Adipose tissue (tissue), 3 donors: ENCODE results near the gene PTPN12. TPM values are rescaled to one million over a fixed set of nuclear protein-coding genes. Genes with fewer than 3 reads are reported as not detected.

Experiments used
- H3K27ac ChIP-seq: one replicate; pipeline ENCODE4 v1.5.1; 2013; ENCODE audit warnings: low read depth, low read length
- WGBS, 3 donors: extraction: QIAGEN DNeasy Blood & Tissue Kit; methylation state at CpG; one replicate each; pipeline ENCODE4 v1.1.7; 2013; 5-methylcytosine and 5-hydroxymethylcytosine counted together
- polyA plus RNA-seq, 3 donors: library from polyadenylated mRNA; stranded (reverse); fragments of 200-250 nt; gene quantifications; one replicate each; pipeline ENCODE4 v1.2.3, GENCODE V29; 2013
- donor health status: healthy with polysubstance abuse.
- donor health status: Bipolar disorder and iron deficiency.
- donor health status: healthy.

The PTPN12 gene
- polyA plus RNA-seq, 3 donors, result 16.8 to 81.0 (median 60.3) TPM

GRCh38 chr7:77569514-77570232 lies 32.6 kb downstream of the PTPN12 start:
- whole genome bisulfite sequencing, 3 donors, result 85 to 90% (median 86%) methylated on average over 8 of the region's 8 CpGs
- H3K27ac ChIP-seq, result no peak overlapping the region

- 74 to 89% (median 76%) methylated on average over 3 of the region's 3 CpGs for WGBS, 3 donors
- H3K27ac ChIP-seq, result no peak overlapping the region
These were observed 33.4 kb downstream of the PTPN12 start for GRCh38 chr7:77570330-77571011.

- H3K27ac ChIP-seq, result no peak overlapping the region
- 72 to 86% (median 83%) methylated on average over 6 of the region's 6 CpGs for WGBS, 3 donors
These were observed 34.7 kb downstream of the PTPN12 start for GRCh38 chr7:77571801-77572200.

GRCh38 chr7:77575187-77575586 lies 38.1 kb downstream of the PTPN12 start:
- no peak overlapping the region for H3K27ac ChIP-seq
- 74 to 90% (median 88%) methylated on average over 7 of the region's 7 CpGs for WGBS, 3 donors

GRCh38 chr7:77576856-77577255 lies 39.8 kb downstream of the PTPN12 start:
- WGBS, 3 donors, result 93 to 95% (median 95%) methylated on average over 3 of the region's 3 CpGs
- H3K27ac ChIP-seq, result no peak overlapping the region

GRCh38 chr7:77579797-77580196 lies 42.7 kb downstream of the PTPN12 start:
- no peak overlapping the region for H3K27ac ChIP-seq

- 67 to 77% (median 70%) methylated on average over 4 of the region's 4 CpGs for WGBS, 3 donors
- H3K27ac ChIP-seq, result no peak overlapping the region
These were observed 43.8 kb downstream of the PTPN12 start for GRCh38 chr7:77580762-77581350.

- 79 to 82% (median 79%) methylated on average over 2 of the region's 2 CpGs for WGBS, 3 donors
- H3K27ac ChIP-seq, result no peak overlapping the region
These were observed 50.2 kb downstream of the PTPN12 start for GRCh38 chr7:77587272-77587671.

- no peak overlapping the region for H3K27ac ChIP-seq
- 60 to 83% (median 73%) methylated on average over 2 of the region's 2 CpGs for whole genome bisulfite sequencing, 3 donors
These were observed 63.9 kb downstream of the PTPN12 start for GRCh38 chr7:77600952-77601351.

- no peak overlapping the region for H3K27ac ChIP-seq
These were observed 69.5 kb downstream of the PTPN12 start for GRCh38 chr7:77606562-77606961.

GRCh38 chr7:77619314-77619713 lies 82.2 kb downstream of the PTPN12 start:
- no peak overlapping the region for H3K27ac ChIP-seq
- 89 to 94% (median 93%) methylated on average over 4 of the region's 4 CpGs for WGBS, 3 donors

- H3K27ac ChIP-seq, result no peak overlapping the region
- 95 to 96% (median 95%) methylated on average over 6 of the region's 6 CpGs for WGBS, 3 donors
These were observed 89.7 kb downstream of the PTPN12 start for GRCh38 chr7:77626586-77627308.

- no peak overlapping the region for H3K27ac ChIP-seq
These were observed 90.2 kb downstream of the PTPN12 start for GRCh38 chr7:77627309-77627676.

- 94 to 99% (median 98%) methylated on average over 4 of the region's 4 CpGs for WGBS, 3 donors
- H3K27ac ChIP-seq, result no peak overlapping the region
These were observed 92.7 kb downstream of the PTPN12 start for GRCh38 chr7:77629797-77630196.

- 40 to 86% (median 54%) methylated on average over 2 of the region's 2 CpGs for WGBS, 3 donors
- no peak overlapping the region for H3K27ac ChIP-seq
These were observed 94.7 kb downstream of the PTPN12 start for GRCh38 chr7:77631820-77632219.

GRCh38 chr7:77644774-77645173 lies 107.7 kb downstream of the PTPN12 start:
- WGBS, 3 donors, result 80 to 95% (median 93%) methylated on average over 4 of the region's 4 CpGs
- no peak overlapping the region for H3K27ac ChIP-seq

GRCh38 chr7:77648742-77649338 lies 111.7 kb downstream of the PTPN12 start:
- 96 to 99% (median 96%) methylated on average over 6 of the region's 6 CpGs for WGBS, 3 donors
- no peak overlapping the region for H3K27ac ChIP-seq

- 45 to 76% (median 72%) methylated on average over 4 of the region's 4 CpGs for WGBS, 3 donors
- H3K27ac ChIP-seq, result no peak overlapping the region
These were observed 112.7 kb downstream of the PTPN12 start for GRCh38 chr7:77649716-77650349.
